ENCODE results near the gene KLK8.
"Not testable (repeated sequence)": the region's sequence is repeated elsewhere in the genome, so short reads cannot be mapped to it uniquely, and the experiment has no call there.

KLK8 gene

DNA sequence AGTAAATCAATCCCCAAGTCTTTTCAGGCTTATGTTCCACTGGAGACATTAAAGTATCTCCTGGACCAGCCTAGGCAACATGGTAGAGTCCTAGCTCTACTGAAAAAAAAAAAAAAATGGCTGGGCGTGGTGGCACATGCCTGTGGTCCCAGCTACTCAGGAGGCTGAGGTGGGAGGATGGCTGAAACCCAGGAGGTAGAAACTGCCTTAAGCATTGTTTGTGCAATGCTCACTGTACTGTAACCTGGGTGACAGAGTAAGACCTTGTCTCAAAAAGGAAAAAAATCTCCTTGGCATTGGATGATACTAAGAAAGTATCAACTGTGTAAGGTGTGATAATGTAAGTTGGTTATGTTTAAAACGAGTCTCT lies 8.8 kb downstream of the KLK8 start:
- TF ChIP-seq, protein P1, sequence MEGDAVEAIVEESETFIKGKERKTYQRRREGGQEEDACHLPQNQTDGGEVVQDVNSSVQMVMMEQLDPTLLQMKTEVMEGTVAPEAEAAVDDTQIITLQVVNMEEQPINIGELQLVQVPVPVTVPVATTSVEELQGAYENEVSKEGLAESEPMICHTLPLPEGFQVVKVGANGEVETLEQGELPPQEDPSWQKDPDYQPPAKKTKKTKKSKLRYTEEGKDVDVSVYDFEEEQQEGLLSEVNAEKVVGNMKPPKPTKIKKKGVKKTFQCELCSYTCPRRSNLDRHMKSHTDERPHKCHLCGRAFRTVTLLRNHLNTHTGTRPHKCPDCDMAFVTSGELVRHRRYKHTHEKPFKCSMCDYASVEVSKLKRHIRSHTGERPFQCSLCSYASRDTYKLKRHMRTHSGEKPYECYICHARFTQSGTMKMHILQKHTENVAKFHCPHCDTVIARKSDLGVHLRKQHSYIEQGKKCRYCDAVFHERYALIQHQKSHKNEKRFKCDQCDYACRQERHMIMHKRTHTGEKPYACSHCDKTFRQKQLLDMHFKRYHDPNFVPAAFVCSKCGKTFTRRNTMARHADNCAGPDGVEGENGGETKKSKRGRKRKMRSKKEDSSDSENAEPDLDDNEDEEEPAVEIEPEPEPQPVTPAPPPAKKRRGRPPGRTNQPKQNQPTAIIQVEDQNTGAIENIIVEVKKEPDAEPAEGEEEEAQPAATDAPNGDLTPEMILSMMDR (IDR thresholded peaks at IDR 0.05; ENCODE audit: insufficient read depth, low read depth, low read length, missing control alignments): no peak
- no peak for DNase-seq (ENCODE audit: low read depth)
- H3K4me3 ChIP-seq (ENCODE audit: low read length): no peak overlapping the region

DNA sequence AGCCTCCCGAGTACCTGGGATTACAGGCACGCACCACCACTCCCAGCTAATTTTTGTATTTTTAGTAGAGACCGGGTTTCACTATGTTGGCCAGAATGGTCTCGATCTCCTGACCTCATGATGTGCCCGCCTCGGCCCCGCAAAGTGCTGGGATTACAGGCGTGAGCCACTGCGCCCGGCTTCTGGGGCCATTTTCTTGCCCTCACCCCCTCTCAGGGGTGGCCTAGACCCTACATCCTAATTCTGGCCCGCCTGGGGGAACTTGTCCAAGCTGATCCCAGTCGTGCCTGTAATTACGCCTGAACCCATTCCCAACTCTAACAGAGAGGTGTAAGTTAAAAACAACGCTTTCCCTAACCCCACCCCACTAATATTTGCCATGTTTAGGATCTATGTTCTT lies 17.0 kb downstream of the KLK8 start:
- H3K4me3 ChIP-seq (ENCODE audit: low read length): not testable (repeated sequence)

DNA sequence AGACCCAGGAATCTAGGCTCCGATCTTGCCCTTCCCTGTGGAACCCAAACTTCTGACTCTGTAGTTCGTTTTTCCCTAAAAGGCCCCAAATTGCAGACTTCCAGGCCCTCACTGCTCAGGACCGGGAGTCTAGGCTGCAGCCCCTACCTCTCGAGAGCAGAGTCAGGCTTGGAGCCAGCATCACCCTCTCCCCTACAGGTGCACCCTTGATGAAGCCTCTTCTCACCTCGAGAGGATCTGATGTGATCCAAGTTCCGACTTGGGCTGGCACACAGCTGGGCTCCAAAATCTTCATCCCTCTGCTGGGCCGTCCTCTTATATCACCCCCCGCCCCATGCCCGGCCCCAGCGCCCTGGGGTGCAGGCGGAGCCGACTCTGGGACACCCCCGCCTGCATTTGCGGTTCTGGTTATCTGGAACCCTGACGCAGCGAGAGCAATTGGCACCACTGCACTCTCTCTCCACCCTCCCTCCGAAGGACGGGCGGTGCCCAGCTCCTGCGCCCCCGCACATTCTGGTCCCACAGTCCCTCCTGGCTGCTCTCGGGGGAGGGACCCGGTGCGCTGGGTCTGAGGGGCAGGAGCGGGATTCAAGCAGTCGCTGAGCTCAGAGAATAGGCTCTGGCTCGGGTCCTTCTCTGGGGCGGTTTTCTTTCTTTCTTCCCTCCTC lies 17.6 kb downstream of the KLK8 start, which contains the start of gene KLK7:
Gene KLK7, minus strand, starts transcription at position 293 of the 668 bp plus-strand sequence. CDS start 1,518 bp downstream, outside the sequence.
- TF ChIP-seq, protein P1 (IDR thresholded peaks at IDR 0.05; ENCODE audit: insufficient read depth, low read depth, low read length, missing control alignments): no peak
- DNase-seq (ENCODE audit: low read depth): no peak
- H3K4me3 ChIP-seq (ENCODE audit: low read length): peak within 1 kb of the TSS; percentile 16

More for the DNA sequence above, 17.0 kb downstream of the KLK8 start:
- DNase-seq (ENCODE audit: low read depth): not testable (repeated sequence)

DNA sequence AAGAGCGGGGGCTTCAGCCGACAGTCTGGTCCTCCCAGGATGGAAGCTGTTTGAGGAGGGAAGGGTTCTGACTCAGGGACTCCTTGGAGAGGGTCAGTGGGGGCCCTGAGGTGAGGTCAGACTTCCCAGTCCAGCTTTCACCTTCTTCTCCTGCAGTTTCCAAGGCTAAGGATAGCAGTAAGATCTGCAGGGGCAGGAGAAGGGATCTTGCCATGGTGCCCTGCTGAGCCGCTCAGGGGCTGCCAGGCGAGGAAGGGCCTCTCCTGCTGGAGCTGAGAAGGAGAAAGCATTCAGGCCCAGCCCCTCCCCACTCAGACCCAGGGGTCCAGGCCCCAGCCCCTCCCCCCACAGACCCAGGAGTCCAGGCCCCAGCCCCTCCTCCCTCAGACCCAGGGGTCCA lies 19.2 kb downstream of the KLK8 start:
- no peak for DNase-seq (ENCODE audit: low read depth)
- TF ChIP-seq, protein P1 (IDR thresholded peaks at IDR 0.05; ENCODE audit: insufficient read depth, low read depth, low read length, missing control alignments): no peak
- no peak overlapping the region for H3K4me3 ChIP-seq (ENCODE audit: low read length)

DNA sequence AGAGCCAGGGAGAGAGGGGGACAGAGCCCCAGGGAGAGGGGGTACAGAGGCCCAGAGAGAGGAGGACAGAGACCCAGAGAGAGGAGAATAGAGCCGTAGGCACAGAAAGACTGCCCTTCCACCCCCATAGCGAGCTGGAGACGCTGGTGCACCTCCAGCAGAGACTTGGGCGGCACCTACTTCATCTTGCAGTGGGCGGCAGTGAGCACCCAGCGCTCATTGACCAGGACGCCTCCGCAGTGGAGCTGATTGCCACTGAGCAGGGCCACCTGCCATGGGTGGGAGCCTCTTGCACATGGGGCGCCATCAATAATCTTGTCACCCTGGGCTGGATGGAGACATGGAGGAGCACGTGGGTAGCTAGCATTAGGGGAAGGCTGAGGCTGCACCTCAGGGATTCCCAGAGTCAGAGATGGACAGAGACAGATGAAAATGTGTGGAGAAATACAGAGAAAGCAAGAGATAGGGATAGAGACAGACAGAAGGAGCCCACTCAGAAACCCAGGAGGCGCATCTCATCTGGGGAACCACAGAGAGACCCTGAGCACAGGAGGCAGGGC lies 19.7 kb downstream of the KLK8 start:
- no peak for DNase-seq (ENCODE audit: low read depth)
- H3K4me3 ChIP-seq (ENCODE audit: low read length): no peak overlapping the region
- TF ChIP-seq, protein P1 (IDR thresholded peaks at IDR 0.05; ENCODE audit: insufficient read depth, low read depth, low read length, missing control alignments): no peak

DNA sequence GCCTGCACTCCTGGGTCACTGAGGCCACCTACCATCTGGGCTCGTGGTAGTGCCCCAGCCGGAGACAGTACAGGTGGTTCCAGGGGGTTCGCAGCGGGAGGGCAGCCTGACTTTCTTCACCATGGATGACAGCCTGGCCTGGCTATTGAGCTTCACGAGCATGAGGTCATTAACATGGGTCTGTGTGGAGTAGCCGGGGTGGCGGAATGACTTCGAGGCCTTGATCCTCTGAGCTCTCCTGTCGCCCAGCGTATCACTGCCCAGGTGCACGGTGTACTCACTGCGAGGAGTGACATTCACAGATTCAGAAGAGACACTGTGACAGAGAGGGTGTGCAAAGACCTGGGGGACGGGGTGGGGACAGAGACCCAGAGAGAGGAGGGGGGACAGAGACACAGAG lies 21.2 kb downstream of the KLK8 start:
- TF ChIP-seq, protein P1 (IDR thresholded peaks at IDR 0.05; ENCODE audit: insufficient read depth, low read depth, low read length, missing control alignments): no peak
- no peak overlapping the region for H3K4me3 ChIP-seq (ENCODE audit: low read length)
- DNase-seq (ENCODE audit: low read depth): no peak

DNA sequence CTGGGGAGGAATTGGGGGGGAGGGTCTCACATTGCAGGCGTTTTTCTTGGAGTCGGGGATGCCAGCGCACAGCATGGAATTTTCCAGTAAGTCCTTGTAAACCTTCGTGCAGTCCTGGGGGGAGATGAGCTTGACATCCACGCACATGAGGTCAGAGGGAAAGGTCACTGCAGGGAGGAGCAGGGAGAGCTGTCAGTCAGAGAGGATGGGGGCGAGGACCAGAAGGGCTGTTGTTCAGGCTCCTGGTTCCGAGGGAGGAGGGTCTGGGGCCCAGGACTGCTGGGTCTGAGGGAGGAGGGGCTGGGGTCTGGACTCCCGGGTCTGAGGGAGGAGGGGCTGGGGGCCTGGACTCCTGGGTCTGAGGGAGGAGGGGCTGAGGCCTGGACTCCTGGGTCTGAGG lies 21.6 kb downstream of the KLK8 start:
- TF ChIP-seq, protein P1 (IDR thresholded peaks at IDR 0.05; ENCODE audit: insufficient read depth, low read depth, low read length, missing control alignments): no peak
- DNase-seq (ENCODE audit: low read depth): no peak
- no peak overlapping the region for H3K4me3 ChIP-seq (ENCODE audit: low read length)
